ENCODE measurements around the gene FBXO42. TPM values are rescaled to one million over a fixed set of nuclear protein-coding genes. Genes with fewer than 3 reads are reported as not detected.
A peak's percentile ranks its signal among the peaks of the same experiment; 100 is the strongest.

Gene FBXO42
- total RNA-seq, 4 donors from 2014 or later = 24.3 to 41.9 (median 31.9) TPM

GRCh38 chr1:16231331-16232315 is 120.7 kb downstream of the FBXO42 start:
- intact Hi-C loops (cut with DNase I) = no loop called here

GRCh38 chr1:16230744-16231143 is 121.5 kb downstream of the FBXO42 start:
- 85 to 89% methylated on average over 8 to 12 of the region's 13 CpGs for WGBS, 2 donors
- no peaks in the 10 kb centered on the region for H3K27me3 ChIP-seq
- H3K36me3 ChIP-seq = no peaks in the 10 kb centered on the region
- DNase-seq = no peak
- intact Hi-C loops (cut with DNase I) = no loop called here
- H3K4me1 ChIP-seq = peaks cover 10 to 21% of the 10 kb centered on the region in 2 donors
- TF ChIP-seq CTCF (IDR thresholded peaks at IDR 0.05) = no peak
- TF ChIP-seq POLR2A (IDR thresholded peaks at IDR 0.05) = no peak
- H3K9me3 ChIP-seq = no peaks in the 10 kb centered on the region
- no peak overlapping the region for H3K27ac ChIP-seq
- H3K4me3 ChIP-seq (replicated peaks in 1 of 3) = no peak overlapping the region

More at GRCh38 chr1:16231331-16232315, 120.7 kb downstream of the FBXO42 start:
- no peak for TF ChIP-seq CTCF (IDR thresholded peaks at IDR 0.05)
- Histone ChIP-seq H3K4me3 (replicated peaks in 1 of 3) (no peak overlapping the region), H3K9me3 (no peaks in the 10 kb centered on the region), H3K27ac (no peak overlapping the region), H3K4me1 (peaks cover 16 to 24% of the 10 kb centered on the region in 2 donors), H3K27me3 (no peaks in the 10 kb centered on the region), H3K36me3 (no peaks in the 10 kb centered on the region)
- WGBS, 2 donors = 92 to 93% methylated on average over 15 to 27 of the region's 35 CpGs
- DNase-seq = no peak

DNA sequence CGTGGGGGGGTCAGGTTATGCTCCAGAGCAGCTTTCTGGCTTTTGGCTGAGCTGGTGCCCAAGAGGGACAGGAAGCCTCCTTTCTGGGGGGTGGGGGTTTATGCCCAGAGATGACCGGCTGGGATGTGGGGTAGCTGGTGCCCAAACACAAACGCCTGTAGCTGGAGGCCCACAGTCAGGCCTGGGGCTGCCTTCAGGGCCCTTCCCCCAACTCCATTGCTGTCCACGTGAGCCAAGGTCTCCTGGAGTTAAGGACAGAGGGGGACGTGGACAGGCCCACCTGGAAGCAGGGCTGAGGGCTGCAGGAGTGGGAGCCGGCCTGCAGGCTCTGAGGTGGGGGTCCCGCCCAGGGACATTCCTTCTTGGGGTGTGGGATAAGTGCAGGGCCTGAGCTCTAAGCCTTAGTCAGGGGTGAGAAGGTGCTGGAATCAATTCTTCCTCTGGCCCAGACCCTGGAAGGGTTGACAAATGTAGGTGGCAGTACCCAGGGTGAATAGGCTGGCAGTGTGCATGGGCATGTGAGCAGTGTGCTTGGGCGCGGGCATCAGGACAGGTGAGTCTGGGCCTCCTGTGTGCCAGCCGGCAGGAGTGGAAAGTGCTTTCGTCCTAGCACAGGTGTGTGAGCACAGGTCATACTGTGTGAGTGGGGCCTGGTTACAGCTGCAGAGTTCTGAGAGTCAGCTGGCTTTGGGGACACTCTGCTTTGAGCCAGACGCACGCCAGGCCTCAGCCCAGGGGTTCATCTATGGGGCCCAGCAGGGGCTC is 122.1 kb downstream of the FBXO42 start:
- H3K4me1 ChIP-seq = peaks cover 9 to 16% of the 10 kb centered on the region in 2 donors
- no peak overlapping the region for H3K4me3 ChIP-seq (replicated peaks in 1 of 3)
- intact Hi-C loops (cut with DNase I) = no loop called here
- 84 to 93% methylated on average over 5 to 11 of the region's 13 CpGs for WGBS, 2 donors
- H3K27ac ChIP-seq = no peak overlapping the region
- no peaks in the 10 kb centered on the region for H3K27me3 ChIP-seq
- H3K36me3 ChIP-seq = no peaks in the 10 kb centered on the region
- DNase-seq = no peak
- no peaks in the 10 kb centered on the region for H3K9me3 ChIP-seq
- TF ChIP-seq POLR2A (IDR thresholded peaks at IDR 0.05) (no peak), CTCF (IDR thresholded peaks at IDR 0.05) (no peak)

- H3K36me3 ChIP-seq = no peaks in the 10 kb centered on the region
- H3K9me3 ChIP-seq = no peaks in the 10 kb centered on the region
- TF ChIP-seq CTCF (IDR thresholded peaks at IDR 0.05) = no peak
- peak in 1 of 2 donors; percentile 66 for TF ChIP-seq POLR2A (IDR thresholded peaks at IDR 0.05)
- no peaks in the 10 kb centered on the region for H3K27me3 ChIP-seq
- peak overlapping the region in 1 of 3 donors; percentile 32 for H3K4me3 ChIP-seq (replicated peaks in 1 of 3)
- H3K27ac ChIP-seq = peak overlapping the region; percentile 60 to 87 (median 64)
- intact Hi-C loops (cut with DNase I) = no loop called here
- DNase-seq = peak; percentile 89 to 91
- peaks cover 9 to 16% of the 10 kb centered on the region in 2 donors for H3K4me1 ChIP-seq
- 11 to 23% methylated on average over 26 to 33 of the region's 46 CpGs for WGBS, 2 donors
These were observed 125.6 kb downstream of the FBXO42 start for GRCh38 chr1:16226490-16227179.
